CD4-positive, CD25-positive, alpha-beta regulatory T cell (primary cell): ENCODE results near the gene KNTC1. TPM values are rescaled to one million over a fixed set of nuclear protein-coding genes. Genes with fewer than 3 reads are reported as not detected.
"Not testable (repeated sequence)": the region's sequence is repeated elsewhere in the genome, so short reads cannot be mapped to it uniquely, and the experiment has no call there.

Experiments
- ATAC-seq, 2 donors: fragments of 150-1000 bp; cut with Tn5 transposase; one replicate each; pipeline ENCODE4 v1.10.0; 2021; ENCODE audit warnings: low read depth in 2 of 2, moderate number of reproducible peaks in 2 of 2, moderate library complexity in 1 of 2
- DNase-seq, 3 donors: peaks; one replicate each; pipeline versions ENCODE4 v3.0.0 to v3.0.0-alpha.2; 2012 to 2022; ENCODE audit warnings: mixed read lengths in 1 of 3
- H3K27ac ChIP-seq: one replicate; pipeline ENCODE4 v1.7.0; 2013; ENCODE audit warnings: mild to moderate bottlenecking, low read length; ENCODE audit not compliant: insufficient read depth, poor library complexity, severe bottlenecking
- H3K27me3 ChIP-seq: one replicate; pipeline ENCODE4 v1.7.0; 2013; ENCODE audit warnings: low read length; ENCODE audit not compliant: control insufficient read depth, insufficient read depth
- H3K36me3 ChIP-seq: one replicate; pipeline ENCODE4 v1.7.0; 2013; ENCODE audit warnings: mild to moderate bottlenecking, low read length, moderate library complexity; ENCODE audit not compliant: control insufficient read depth, insufficient read depth
- H3K4me1 ChIP-seq: 2 replicates; pipeline ENCODE4 v1.7.0; 2013; ENCODE audit warnings: mild to moderate bottlenecking, low read length; ENCODE audit not compliant: insufficient read depth, control insufficient read depth, poor library complexity, severe bottlenecking
- H3K4me3 ChIP-seq: one replicate; pipeline ENCODE4 v1.7.0; 2013; ENCODE audit warnings: low read depth, mild to moderate bottlenecking, low read length, moderate library complexity
- H3K9me3 ChIP-seq, 2 experiments: 1 replicate in 1 of 2; 2 replicates in 1 of 2; pipeline ENCODE4 v1.7.0; 2013; ENCODE audit warnings: low read length in 2 of 2, mild to moderate bottlenecking in 1 of 2, moderate library complexity in 1 of 2; ENCODE audit not compliant: control insufficient read depth in 2 of 2
- H3K27ac Mint-ChIP-seq, 3 donors: one replicate each; pipeline ENCODE4 v1.8.0; 2020 to 2022; ENCODE audit warnings: mild to moderate bottlenecking in 3 of 3, mixed read lengths in 3 of 3, moderate library complexity in 2 of 3
- H3K27me3 Mint-ChIP-seq: one replicate; pipeline ENCODE4 v1.8.0; 2022; ENCODE audit warnings: mild to moderate bottlenecking, mixed read lengths
- H3K36me3 Mint-ChIP-seq: one replicate; pipeline ENCODE4 v1.8.0; 2020; ENCODE audit warnings: mixed read lengths
- H3K4me1 Mint-ChIP-seq, 4 donors: one replicate each; pipeline ENCODE4 v1.8.0; 2020 to 2022; ENCODE audit warnings: mixed read lengths in 4 of 4, mild to moderate bottlenecking in 1 of 4
- H3K4me3 Mint-ChIP-seq, 4 donors: one replicate each; pipeline ENCODE4 v1.8.0; 2020 to 2022; ENCODE audit warnings: mild to moderate bottlenecking in 4 of 4, mixed read lengths in 4 of 4, moderate library complexity in 3 of 4
- H3K9me3 Mint-ChIP-seq, 7 donors: one replicate each; pipeline ENCODE4 v1.8.0; 2020 to 2022; ENCODE audit warnings: mixed read lengths in 7 of 7, mild to moderate bottlenecking in 3 of 7, moderate library complexity in 2 of 7
- polyA plus RNA-seq, 4 donors: library from polyadenylated mRNA; unstranded; fragments of 300-500 nt; fragmentation: Illumina TruSeq; gene quantifications; one replicate each; pipeline ENCODE4 v1.2.3, GENCODE V29; 2021
- total RNA-seq: library from RNA; stranded (reverse); gene quantifications from one replicate; pipeline ENCODE4 v1.2.3, GENCODE V29; 2022

The KNTC1 gene
- total and polyA plus RNA-seq, 5 donors from 2014 or later: 2.1 to 27.8 (median 4.0) TPM

GRCh38 chr12:122508163-122508562 is 18.9 kb upstream of the KNTC1 start:
- H3K9me3 Mint-ChIP-seq: no peaks in the 10 kb centered on the region
- no peaks in the 10 kb centered on the region for H3K27me3 ChIP-seq
- peaks cover 46% of the 10 kb centered on the region for H3K36me3 Mint-ChIP-seq
- no peak overlapping the region for H3K27ac ChIP-seq
- no peaks in the 10 kb centered on the region for H3K9me3 ChIP-seq
- peaks cover 0 to 14% (median 6%) of the 10 kb centered on the region in 4 donors for H3K4me1 Mint-ChIP-seq
- H3K36me3 ChIP-seq: peaks cover 95% of the 10 kb centered on the region
- H3K4me3 Mint-ChIP-seq: no peak overlapping the region
- H3K27me3 Mint-ChIP-seq: peaks cover under 1% of the 10 kb centered on the region
- ATAC-seq (no peak), DNase-seq (no peak)
- H3K27ac Mint-ChIP-seq: no peak overlapping the region
- no peaks in the 10 kb centered on the region for H3K4me1 ChIP-seq
- H3K4me3 ChIP-seq: no peak overlapping the region

- H3K4me1 ChIP-seq, H3K27me3 Mint-ChIP-seq, H3K4me3 Mint-ChIP-seq, H3K27ac ChIP-seq, H3K27me3 ChIP-seq, H3K4me3 ChIP-seq, DNase-seq, H3K9me3 ChIP-seq, ATAC-seq, H3K9me3 Mint-ChIP-seq, H3K27ac Mint-ChIP-seq: not testable (repeated sequence)
- peaks cover 97% of the 10 kb centered on the region for H3K36me3 ChIP-seq
- Mint-ChIP-seq H3K36me3 (peaks cover 47% of the 10 kb centered on the region), H3K4me1 (peaks cover 7 to 24% (median 15%) of the 10 kb centered on the region in 4 donors)
These were observed 14.0 kb upstream of the KNTC1 start for GRCh38 chr12:122513028-122513427.

GRCh38 chr12:122513660-122514059 is 13.4 kb upstream of the KNTC1 start:
- ATAC-seq: no peak
- H3K36me3 Mint-ChIP-seq: peaks cover 45% of the 10 kb centered on the region
- H3K27me3 ChIP-seq: no peaks in the 10 kb centered on the region
- H3K9me3 Mint-ChIP-seq: no peaks in the 10 kb centered on the region
- H3K36me3 ChIP-seq: peaks cover 95% of the 10 kb centered on the region
- no peaks in the 10 kb centered on the region for H3K9me3 ChIP-seq
- H3K4me1 ChIP-seq: no peaks in the 10 kb centered on the region
- H3K27me3 Mint-ChIP-seq: no peaks in the 10 kb centered on the region
- no peak overlapping the region for H3K27ac ChIP-seq
- H3K4me3 ChIP-seq: no peak overlapping the region
- no peak for DNase-seq
- peaks cover 7 to 28% (median 17%) of the 10 kb centered on the region in 4 donors for H3K4me1 Mint-ChIP-seq
- H3K4me3 Mint-ChIP-seq: no peak overlapping the region
- peak overlapping the region in 1 of 3 donors; percentile 26 for H3K27ac Mint-ChIP-seq

GRCh38 chr12:122515275-122515674 is 11.8 kb upstream of the KNTC1 start:
- peaks cover 19 to 41% (median 28%) of the 10 kb centered on the region in 4 donors for H3K4me1 Mint-ChIP-seq
- Histone ChIP-seq H3K27ac (no peak overlapping the region), H3K4me1 (peaks cover 7% of the 10 kb centered on the region), H3K9me3 (no peaks in the 10 kb centered on the region), H3K36me3 (peaks cover 94% of the 10 kb centered on the region), H3K27me3 (no peaks in the 10 kb centered on the region), H3K4me3 (no peak overlapping the region)
- no peaks in the 10 kb centered on the region for H3K27me3 Mint-ChIP-seq
- no peak for ATAC-seq
- peaks cover 50% of the 10 kb centered on the region for H3K36me3 Mint-ChIP-seq
- H3K27ac Mint-ChIP-seq: no peak overlapping the region
- DNase-seq: no peak
- H3K9me3 Mint-ChIP-seq: no peaks in the 10 kb centered on the region
- H3K4me3 Mint-ChIP-seq: peak overlapping the region in 2 of 4 donors; percentile 8 to 9

- no peak overlapping the region for H3K4me3 Mint-ChIP-seq
- peaks cover 19 to 53% (median 38%) of the 10 kb centered on the region in 4 donors for H3K4me1 Mint-ChIP-seq
- Histone ChIP-seq H3K9me3 (no peaks in the 10 kb centered on the region), H3K4me1 (peaks cover 13% of the 10 kb centered on the region), H3K36me3 (peaks cover 95% of the 10 kb centered on the region), H3K27ac (no peak overlapping the region), H3K4me3 (no peak overlapping the region), H3K27me3 (no peaks in the 10 kb centered on the region)
- no peaks in the 10 kb centered on the region for H3K9me3 Mint-ChIP-seq
- H3K27ac Mint-ChIP-seq: peak overlapping the region in 1 of 3 donors; percentile 40
- ATAC-seq: no peak
- no peaks in the 10 kb centered on the region for H3K27me3 Mint-ChIP-seq
- DNase-seq: no peak
- peaks cover 56% of the 10 kb centered on the region for H3K36me3 Mint-ChIP-seq
These were observed 10.3 kb upstream of the KNTC1 start for GRCh38 chr12:122516544-122517361.

- ATAC-seq: no peak
These were observed 9.2 kb upstream of the KNTC1 start for GRCh38 chr12:122517877-122518276.

GRCh38 chr12:122518908-122519307 is 8.1 kb upstream of the KNTC1 start:
- H3K27ac Mint-ChIP-seq: no peak overlapping the region
- no peak overlapping the region for H3K4me3 Mint-ChIP-seq
- no peaks in the 10 kb centered on the region for H3K9me3 Mint-ChIP-seq

More at GRCh38 chr12:122517877-122518276, 9.2 kb upstream of the KNTC1 start:
- peaks cover 57% of the 10 kb centered on the region for H3K36me3 Mint-ChIP-seq
- Histone ChIP-seq H3K27ac (no peak overlapping the region), H3K4me1 (peaks cover 24% of the 10 kb centered on the region), H3K36me3 (peaks cover 89% of the 10 kb centered on the region), H3K4me3 (no peak overlapping the region), H3K9me3 (no peaks in the 10 kb centered on the region), H3K27me3 (no peaks in the 10 kb centered on the region)
- peaks cover 19 to 60% (median 45%) of the 10 kb centered on the region in 4 donors for H3K4me1 Mint-ChIP-seq
- H3K9me3 Mint-ChIP-seq: no peaks in the 10 kb centered on the region
- no peak for DNase-seq
- no peak overlapping the region for H3K4me3 Mint-ChIP-seq
- H3K27ac Mint-ChIP-seq: no peak overlapping the region
- H3K27me3 Mint-ChIP-seq: no peaks in the 10 kb centered on the region

GRCh38 chr12:122519418-122519817 is 7.6 kb upstream of the KNTC1 start:
- Mint-ChIP-seq H3K36me3 (peaks cover 67% of the 10 kb centered on the region), H3K4me1 (peaks cover 24 to 75% (median 59%) of the 10 kb centered on the region in 4 donors), H3K9me3 (no peaks in the 10 kb centered on the region), H3K27me3 (no peaks in the 10 kb centered on the region), H3K27ac (no peak overlapping the region), H3K4me3 (no peak overlapping the region)
- Histone ChIP-seq H3K4me3 (no peak overlapping the region), H3K27ac (peak overlapping the region; percentile 6), H3K27me3 (no peaks in the 10 kb centered on the region), H3K36me3 (peaks cover 86% of the 10 kb centered on the region), H3K4me1 (peaks cover 40% of the 10 kb centered on the region), H3K9me3 (no peaks in the 10 kb centered on the region)
- no peak for DNase-seq
- ATAC-seq: no peak

More at GRCh38 chr12:122518908-122519307, 8.1 kb upstream of the KNTC1 start:
- Histone ChIP-seq H3K4me3 (no peak overlapping the region), H3K27ac (no peak overlapping the region), H3K27me3 (no peaks in the 10 kb centered on the region), H3K4me1 (peaks cover 35% of the 10 kb centered on the region), H3K9me3 (no peaks in the 10 kb centered on the region), H3K36me3 (peaks cover 86% of the 10 kb centered on the region)
- peaks cover 64% of the 10 kb centered on the region for H3K36me3 Mint-ChIP-seq
- no peak for ATAC-seq
- H3K4me1 Mint-ChIP-seq: peaks cover 24 to 70% (median 54%) of the 10 kb centered on the region in 4 donors
- DNase-seq: no peak
- no peaks in the 10 kb centered on the region for H3K27me3 Mint-ChIP-seq
